GM12864 (cell line): Measurements from ENCODE around the gene ZBTB7B.

ENCODE experiments used
- DNase-seq: peaks from one replicate; pipeline ENCODE4 v3.0.0-alpha.2; 2011; ENCODE audit warnings: low read depth
- H3K4me3 ChIP-seq: 2 replicates; pipeline ENCODE4 v1.5.1; 2011; ENCODE audit warnings: mild to moderate bottlenecking, low read depth, low read length, control low read depth
- CTCF ChIP-seq: IDR thresholded peaks from 2 replicates; pipeline ENCODE4 v1.5.1; 2011; ENCODE audit warnings: low read depth, mild to moderate bottlenecking, moderate library complexity, low read length, control low read depth, inconsistent platforms; ENCODE audit errors: missing control alignments

The ZBTB7B gene

GRCh38 chr1:155001675-155002463, 733 bp upstream of the ZBTB7B start:
- DNase-seq: peak; percentile 96
- H3K4me3 ChIP-seq: peak overlapping the region; percentile 73
- TF ChIP-seq CTCF: peak; percentile 29

- peak overlapping the region; percentile 91 for H3K4me3 ChIP-seq
- TF ChIP-seq CTCF: no peak
- no peak for DNase-seq
Observed at GRCh38 chr1:155003227-155003765, 694 bp downstream of the ZBTB7B start.

GRCh38 chr1:155003766-155004351, 1.3 kb downstream of the ZBTB7B start:
- H3K4me3 ChIP-seq: peak overlapping the region; percentile 91
- no peak for DNase-seq

GRCh38 chr1:155004352-155005075, 1.9 kb downstream of the ZBTB7B start:
- no peak for DNase-seq
- peak overlapping the region; percentile 91 for H3K4me3 ChIP-seq
- TF ChIP-seq CTCF: no peak

More at GRCh38 chr1:155003766-155004351, 1.3 kb downstream of the ZBTB7B start:
- TF ChIP-seq CTCF: no peak

GRCh38 chr1:155005076-155006011, 2.7 kb downstream of the ZBTB7B start:
- no peak for DNase-seq
- H3K4me3 ChIP-seq: peak overlapping the region; percentile 91; the same call in 1 of the 2 replicates
- TF ChIP-seq CTCF: no peak

GRCh38 chr1:155006601-155007101, 4.0 kb downstream of the ZBTB7B start:
- no peak for TF ChIP-seq CTCF
- no peak overlapping the region for H3K4me3 ChIP-seq
- no peak for DNase-seq
